HG03432 (cell line): ENCODE measurements around the gene IRX2.

Source experiments
- ATAC-seq: cut with Tn5 transposase; IDR thresholded peaks from one replicate; pipeline ENCODE4 v1.9.1; 2021; ENCODE audit warnings: mild to moderate bottlenecking, moderate library complexity; ENCODE audit not compliant: unreplicated experiment

Gene IRX2

GRCh38 chr5:2756211-2757152 is 5.0 kb upstream of the IRX2 start:
- ATAC-seq: no peak

DNA sequence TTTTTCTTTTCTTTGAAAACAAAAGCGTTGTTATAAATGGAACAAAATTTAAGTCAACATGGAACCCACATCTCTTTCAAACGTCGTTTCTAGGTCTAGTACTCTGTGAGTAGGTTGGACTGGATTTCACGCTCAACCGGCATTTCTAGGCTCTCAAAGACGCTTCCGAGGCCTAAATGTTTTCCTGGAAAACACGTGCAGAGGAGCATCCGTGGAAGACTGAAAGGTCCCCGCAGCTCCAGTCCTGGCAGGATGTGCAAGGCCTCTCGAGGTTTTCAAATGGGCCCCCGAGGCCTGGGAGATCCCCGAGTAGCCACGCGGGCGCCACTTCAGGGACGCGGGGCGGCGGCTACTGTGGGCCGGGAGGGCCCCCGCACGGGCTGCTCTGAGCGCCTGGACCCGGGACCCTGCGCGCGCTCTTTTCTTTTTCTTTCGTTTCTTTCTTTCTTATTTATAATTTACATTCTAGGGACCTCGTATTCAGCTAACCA is 4.2 kb upstream of the IRX2 start:
- ATAC-seq: no peak

DNA sequence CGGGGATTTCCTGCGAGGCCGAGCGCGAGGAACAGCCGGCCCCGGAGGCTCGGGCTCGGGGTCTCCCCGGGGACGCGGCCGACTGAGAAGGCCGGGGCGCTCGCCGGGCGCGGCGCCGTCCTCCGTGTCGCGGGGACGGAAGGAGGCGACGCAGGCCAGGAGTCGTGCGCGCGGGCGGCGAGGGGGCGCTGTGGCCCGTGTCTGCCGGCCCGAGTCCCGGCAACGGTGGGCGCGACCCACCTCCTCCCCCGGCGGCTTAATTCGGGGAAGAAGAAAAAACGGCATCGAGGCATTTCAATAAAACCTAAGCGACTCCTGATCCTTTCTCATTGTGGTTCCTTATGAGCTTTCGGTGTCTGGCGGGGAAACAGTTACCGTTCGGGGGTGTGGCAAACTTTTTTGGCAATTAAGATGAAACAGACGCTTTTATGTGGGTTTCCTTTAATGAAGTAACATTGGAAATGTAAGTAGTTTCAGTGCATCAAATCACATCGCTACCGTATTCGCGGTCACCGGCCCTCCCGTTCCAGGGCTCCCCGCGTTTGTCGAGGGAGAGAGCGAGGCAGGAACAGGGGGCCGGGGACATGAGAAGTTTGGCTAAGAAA is 3.7 kb upstream of the IRX2 start:
- no peak for ATAC-seq

DNA sequence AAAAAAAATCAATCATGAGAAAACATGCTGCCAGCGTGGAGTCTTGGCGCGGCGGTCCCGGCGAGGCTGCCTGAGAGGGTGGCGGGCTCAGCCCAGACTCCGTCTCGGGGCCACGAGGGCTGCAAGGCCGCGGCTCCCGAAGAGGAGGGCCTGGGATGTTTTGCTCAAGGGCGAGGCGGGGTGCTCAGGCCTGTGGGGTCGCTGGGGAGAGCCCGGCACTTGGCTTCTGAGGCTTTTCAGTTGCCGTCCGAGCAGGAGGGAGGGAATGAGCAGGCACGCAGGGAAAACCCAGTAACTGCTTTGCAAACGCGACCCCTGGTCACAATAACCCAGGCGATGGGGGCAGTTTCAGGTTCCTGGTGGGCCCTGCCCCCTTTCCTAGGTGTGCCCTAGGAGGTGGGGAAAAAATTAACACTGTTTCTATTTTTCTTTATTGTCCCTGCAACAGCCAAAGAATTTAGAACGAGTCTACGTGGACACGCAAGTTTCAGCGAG is 3.2 kb upstream of the IRX2 start:
- no peak for ATAC-seq

DNA sequence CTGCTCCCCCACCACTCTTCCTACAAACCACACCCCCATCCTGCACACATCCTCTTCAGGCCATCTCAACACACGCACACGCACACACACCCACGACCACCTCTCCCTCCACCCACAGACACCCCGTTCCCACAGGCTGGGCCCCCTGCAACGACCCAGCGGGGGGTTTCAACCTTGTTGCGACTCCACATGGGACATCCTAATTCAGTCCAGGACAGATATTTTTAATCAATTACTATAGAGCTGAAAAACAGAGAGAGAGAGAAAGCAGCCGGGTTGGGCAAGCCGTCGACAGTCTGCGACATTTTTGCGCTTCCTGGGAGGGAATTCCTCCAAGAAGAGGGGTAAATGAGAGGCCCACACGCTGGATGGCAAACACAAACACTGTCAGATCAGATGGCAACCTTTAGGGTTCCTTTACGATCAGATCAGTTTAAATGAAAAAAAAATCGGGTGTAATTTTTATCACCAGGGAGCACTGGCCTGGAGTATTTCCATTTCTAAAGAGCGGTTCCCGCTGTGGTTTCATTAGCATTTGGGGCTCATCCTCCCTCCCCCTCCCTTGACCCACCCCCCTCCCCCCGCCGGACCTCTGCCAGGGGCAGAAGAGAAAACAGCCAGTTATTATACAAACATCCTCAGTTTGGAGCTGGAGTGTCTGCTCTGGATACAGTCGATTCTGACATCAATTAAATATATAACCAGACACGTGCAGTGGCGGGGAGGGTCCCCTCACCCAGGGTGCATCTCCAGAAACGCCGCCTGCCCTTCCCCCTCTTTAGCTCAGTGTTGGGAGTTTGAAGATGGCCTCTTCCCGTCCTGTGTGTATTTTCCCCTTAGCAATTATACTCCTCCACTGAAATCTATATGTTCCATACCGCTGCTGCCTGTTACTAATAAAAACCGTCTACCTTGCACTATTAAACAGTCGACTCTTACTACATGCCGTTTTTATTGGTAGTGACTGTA is 2.3 kb upstream of the IRX2 start:
- ATAC-seq: no peak

- ATAC-seq: no peak
Observed at GRCh38 chr5:2752821-2753439, 1.5 kb upstream of the IRX2 start.

GRCh38 chr5:2752059-2752820 is 763 bp upstream of the IRX2 start:
- ATAC-seq: no peak

- no peak for ATAC-seq
Observed at GRCh38 chr5:2750758-2751464, 566 bp downstream of the IRX2 start.

- ATAC-seq: no peak
Observed at GRCh38 chr5:2750026-2750757, 1.3 kb downstream of the IRX2 start.

GRCh38 chr5:2749514-2750025 is 1.9 kb downstream of the IRX2 start:
- no peak for ATAC-seq

DNA sequence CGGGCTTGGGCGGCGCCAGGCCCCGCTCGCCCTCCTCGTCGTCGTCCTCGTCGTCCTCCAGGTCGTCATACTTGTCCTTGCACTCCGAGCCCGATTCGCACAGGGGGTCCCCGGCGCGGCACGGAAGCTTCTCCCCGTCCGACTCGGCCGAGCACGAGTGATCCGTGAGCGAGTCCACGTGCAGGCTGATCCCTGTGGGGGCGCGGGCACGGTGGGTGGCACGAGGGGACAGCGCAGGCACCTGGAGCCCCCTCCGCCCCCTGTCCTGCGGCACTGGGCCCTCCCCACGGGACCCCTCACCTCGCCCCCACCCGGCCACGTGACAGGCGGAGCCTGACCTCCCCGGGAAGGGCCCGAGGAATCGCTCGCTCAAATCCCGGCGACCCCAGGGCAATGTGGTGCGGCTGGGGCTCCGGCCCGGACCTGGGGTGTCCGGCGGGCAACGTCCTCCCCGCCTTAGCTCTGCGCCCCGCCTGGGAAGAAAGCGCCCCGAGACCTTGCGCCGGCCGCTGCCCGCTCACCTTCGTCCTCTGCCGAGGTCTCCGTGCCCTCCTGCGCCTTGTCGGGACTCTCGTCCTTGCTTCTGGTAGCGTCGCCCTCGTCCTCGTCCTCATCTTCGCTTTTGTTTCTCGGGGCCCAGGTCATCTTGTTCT is 2.5 kb downstream of the IRX2 start:
- no peak for ATAC-seq

- ATAC-seq: no peak
Observed at GRCh38 chr5:2748179-2748860, 3.2 kb downstream of the IRX2 start.

GRCh38 chr5:2747363-2748162 is 3.9 kb downstream of the IRX2 start:
- ATAC-seq: no peak

GRCh38 chr5:2746561-2747032 is 4.9 kb downstream of the IRX2 start:
- no peak for ATAC-seq

DNA sequence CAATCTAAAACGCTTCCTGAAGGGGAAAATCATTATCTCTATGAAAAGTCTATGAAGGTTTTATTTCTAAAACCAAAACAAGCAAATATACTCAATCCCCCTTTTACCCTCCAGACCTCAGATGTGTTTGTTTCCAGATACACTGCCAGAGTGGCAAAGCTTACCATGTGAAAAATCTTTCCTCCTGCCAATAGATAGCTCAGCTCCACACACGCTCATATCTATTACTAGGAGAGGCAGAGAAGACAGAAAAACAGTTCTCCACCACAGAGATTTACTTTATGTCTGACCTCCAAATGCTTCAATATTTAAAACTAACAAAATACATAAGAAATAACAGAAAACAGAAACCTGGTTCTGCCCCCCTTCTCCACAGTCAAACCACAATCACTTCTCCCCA is 7.0 kb downstream of the IRX2 start:
- no peak for ATAC-seq
